ENCODE data around the gene FUT3. TPM values are rescaled to one million over a fixed set of nuclear protein-coding genes. Genes with fewer than 3 reads are reported as not detected.

The FUT3 gene
- total and polyA plus RNA-seq, 2 of the 4 experiments (the other 2 are of a cell fraction) = not detected

- no peak for TF ChIP-seq FOS (IDR thresholded peaks at IDR 0.05; ENCODE audit: low read depth, low read length)
These were observed 48.7 kb upstream of the FUT3 start (continued) for GRCh38 chr19:5899728-5900526.

- no TSS peak for BruUV-seq (replicated peaks)
- 93% methylated on average over 12 of the region's 30 CpGs; no CpG with 5 or more reads in 1 of the 2 experiments for WGBS, 2 experiments (ENCODE audit: extremely low coverage in 2 of 2, insufficient read length in 1 of 2)
- H2AFZ ChIP-seq (replicated peaks; ENCODE audit: low read length, poor library complexity) = no peak overlapping the region
- DNase-seq = no peak
- peaks cover 1% of the 10 kb centered on the region for H3K4me1 ChIP-seq (ENCODE audit: control insufficient read depth, insufficient read depth, low read length)
- H4K8ac ChIP-seq (ENCODE audit: low read depth in 2 of 2, low read length in 2 of 2) = no peak overlapping the region
- H4K5ac ChIP-seq (ENCODE audit: low read depth, low read length) = no peak overlapping the region
- intact Hi-C loops (cut with micrococcal nuclease) = no loop called here
- H3K27ac ChIP-seq (ENCODE audit: insufficient read depth, low read length) = no peak overlapping the region
- H3K4ac ChIP-seq (ENCODE audit: low read depth, low read length) = no peak overlapping the region
- no peaks in the 10 kb centered on the region for H3K9me3 ChIP-seq (ENCODE audit: control insufficient read depth, insufficient read depth, low read length)
- dilution Hi-C loops (cut with HindIII; ENCODE audit: low sequenced_read_pairs, unreplicated experiment) = no loop called here
- no peaks in the 10 kb centered on the region for H3K9me1 ChIP-seq (ENCODE audit: insufficient read depth, low read length)
- POLR2A ChIA-PET (ENCODE audit: unreplicated experiment) = no interaction called here
- no peak overlapping the region for H3K18ac ChIP-seq (ENCODE audit: low read depth, low read length)
- no peak for ATAC-seq (ENCODE audit: low read depth)
- H4K20me1 ChIP-seq (ENCODE audit: insufficient read depth, low read length) = peaks cover 36% of the 10 kb centered on the region
- H4K91ac ChIP-seq (ENCODE audit: insufficient read depth, low read depth, low read length) = no peak overlapping the region
- H2BK15ac ChIP-seq (ENCODE audit: low read depth, low read length) = no peak overlapping the region
- no peak overlapping the region for H3K56ac ChIP-seq (ENCODE audit: extremely low read depth, insufficient read depth, low read length)
- no peak overlapping the region for H3K9ac ChIP-seq (ENCODE audit: low read depth, low read length)
- no peak overlapping the region for H3K4me3 ChIP-seq (ENCODE audit: insufficient read depth, low read depth, low read length)
- H2BK20ac ChIP-seq (ENCODE audit: low read depth, low read length) = no peak overlapping the region
- H3K14ac ChIP-seq (replicated peaks; ENCODE audit: low read depth, low read length) = no peak overlapping the region
- no peak overlapping the region for H3K4me2 ChIP-seq (ENCODE audit: low read depth, low read length)
- peaks cover 7 to 34% of the 10 kb centered on the region in 2 experiments; a peak in 3 of 4 replicates for H3K79me1 ChIP-seq (ENCODE audit: low read depth in 1 of 2, low read length in 2 of 2)
- in situ Hi-C loops (cut with MboI; ENCODE audit: low sequenced_read_pairs) = no loop called here
- no peak overlapping the region for H3K23ac ChIP-seq (ENCODE audit: low read depth, low read length)
- H3K36me3 ChIP-seq (ENCODE audit: control insufficient read depth, insufficient read depth, low read length) = peaks cover 25% of the 10 kb centered on the region; the same call in 1 of the 2 replicates
- H2BK5ac ChIP-seq (ENCODE audit: low read depth, low read length, poor library complexity, severe bottlenecking) = no peak overlapping the region
- H2AK9ac ChIP-seq (replicated peaks; ENCODE audit: low read depth, low read length, poor library complexity) = no peak overlapping the region
- no peaks in the 10 kb centered on the region for H3K27me3 ChIP-seq (ENCODE audit: control insufficient read depth, insufficient read depth, low read length)
- H2BK120ac ChIP-seq (ENCODE audit: low read depth, low read length) = no peak overlapping the region
- H2AK5ac ChIP-seq (ENCODE audit: low read depth, low read length) = no peak overlapping the region
- CTCF ChIA-PET = no interaction called here
- no peak for TF ChIP-seq CEBPB (IDR thresholded peaks at IDR 0.05; ENCODE audit: low read depth, low read length)
- TF ChIP-seq NFE2L2 (IDR thresholded peaks at IDR 0.05; ENCODE audit: low read depth, low read length) = no peak
- TF ChIP-seq SMC3 (IDR thresholded peaks at IDR 0.05; ENCODE audit: low read depth, low read length) = no peak
- no peak for TF ChIP-seq RAD21 (IDR thresholded peaks at IDR 0.05; ENCODE audit: low read length)
- no peak for TF ChIP-seq RFX5 (IDR thresholded peaks at IDR 0.05; ENCODE audit: low read depth, low read length)
- no peak; the same call in 1 of the 2 replicates for TF ChIP-seq CTCF (conservative IDR thresholded peaks at IDR 0.05; ENCODE audit: low read depth, low read length)
- TF ChIP-seq RCOR1 (IDR thresholded peaks at IDR 0.05; ENCODE audit: insufficient replicate concordance, low read length) = no peak
- no peak for TF ChIP-seq BHLHE40 (IDR thresholded peaks at IDR 0.05; ENCODE audit: low read depth, low read length)
- TF ChIP-seq CHD1 (IDR thresholded peaks at IDR 0.05; ENCODE audit: low read depth, low read length) = no peak
- no peak for TF ChIP-seq POLR2A (IDR thresholded peaks at IDR 0.05; ENCODE audit: low read depth, low read length)
- TF ChIP-seq FOS (IDR thresholded peaks at IDR 0.05; ENCODE audit: low read depth, low read length) = no peak
- TF ChIP-seq MXI1 (IDR thresholded peaks at IDR 0.05; ENCODE audit: borderline replicate concordance, low read depth, low read length) = no peak
- TF ChIP-seq MAZ (IDR thresholded peaks at IDR 0.05; ENCODE audit: borderline replicate concordance, low read depth, low read length) = no peak
These were observed 46.1 kb upstream of the FUT3 start for GRCh38 chr19:5897189-5897969.
